Endothelial cell of umbilical vein (primary cell): ENCODE data around the gene KRTAP4-6. TPM values are rescaled to one million over a fixed set of nuclear protein-coding genes. Genes with fewer than 3 reads are reported as not detected.
"Not testable (repeated sequence)": the region's sequence is repeated elsewhere in the genome, so short reads cannot be mapped to it uniquely, and the experiment has no call there.

Source experiments
- BruUV-seq: library from RNA; stranded (reverse); fragments of 400-500 nt; replicated peaks from 2 replicates; lab custom pipeline; 2021; lab: Mats Ljungman, UMichigan
- CTCF ChIA-PET: fragments of 300-600, 350-600 bp; sonication (Branson Sonifier 250); formaldehyde crosslinking; loops from one replicate; lab custom pipeline; 2021; ENCODE audit warnings: antibody characterized with exemption, inconsistent platforms; lab: Charles Lee
- POLR2A ChIA-PET: fragments of 300-600, 350-600 bp; sonication (Branson Sonifier 250); formaldehyde crosslinking; loops from one replicate; lab custom pipeline; 2021; ENCODE audit warnings: antibody characterized with exemption, inconsistent platforms; lab: Charles Lee
- DNase-seq: peaks from one replicate; pipeline ENCODE4 v3.0.0-alpha.2; 2011; ENCODE audit warnings: low read depth, low spot score
- FAIRE-seq: peaks from 2 replicates; lab custom pipeline; 2011; peaks lifted over from hg19 to GRCh38; lab: Jason Lieb, UNC
- H2AFZ ChIP-seq: 2 replicates; pipeline ENCODE4 v1.6.0; 2012; ENCODE audit warnings: low read depth, low read length, control low read depth, inconsistent platforms
- H3K27ac ChIP-seq: 2 replicates; pipeline ENCODE4 v1.5.1; 2011; ENCODE audit warnings: low read depth, mild to moderate bottlenecking, control low read depth, low read length, moderate library complexity; ENCODE audit not compliant: insufficient read depth
- H3K27me3 ChIP-seq, 2 experiments: 2 replicates each; pipeline versions ENCODE4 v1.6.0 to v1.6.1; 2011; ENCODE audit warnings: low read length in 2 of 2, mixed read lengths in 1 of 2; ENCODE audit not compliant: control insufficient read depth in 2 of 2, insufficient read depth in 2 of 2
- H3K36me3 ChIP-seq, 2 experiments: 2 replicates in 1 of 2; 3 replicates in 1 of 2; pipeline ENCODE4 v1.5.1; 2011; ENCODE audit warnings: low read length in 2 of 2, mild to moderate bottlenecking in 1 of 2, moderate library complexity in 1 of 2; ENCODE audit not compliant: control insufficient read depth in 2 of 2, insufficient read depth in 2 of 2; ENCODE audit errors: extremely low read depth in 1 of 2
- H3K4me1 ChIP-seq: 3 replicates; pipeline ENCODE4 v1.5.1; 2011; ENCODE audit warnings: mild to moderate bottlenecking, low read length; ENCODE audit not compliant: control insufficient read depth, insufficient read depth; ENCODE audit errors: extremely low read depth
- H3K4me2 ChIP-seq: 2 replicates; pipeline ENCODE4 v1.6.1; 2011; ENCODE audit warnings: low read length, control low read depth, mixed read lengths; ENCODE audit not compliant: insufficient read depth
- H3K4me3 ChIP-seq, 3 experiments: fragments of 200-600 bp in 1 of 3; sonication (generic), shearing (Covaris generic) in 1 of 3; replicated peaks in 1 of 3; 2 replicates each; pipeline ENCODE4 v1.5.1; 2011 to 2016; ENCODE audit warnings: control low read depth in 3 of 3, low read length in 3 of 3, mild to moderate bottlenecking in 2 of 3, inconsistent platforms in 1 of 3, low read depth in 1 of 3, moderate library complexity in 1 of 3; ENCODE audit not compliant: insufficient read depth in 1 of 3
- H3K79me2 ChIP-seq: 2 replicates; pipeline ENCODE4 v1.6.0; 2012; ENCODE audit warnings: low read length, inconsistent platforms; ENCODE audit not compliant: control insufficient read depth, insufficient read depth
- H3K9ac ChIP-seq: replicated peaks from 2 replicates; pipeline ENCODE3; 2011; ENCODE audit warnings: low read length, control low read depth; ENCODE audit not compliant: insufficient read depth; ENCODE audit errors: extremely low read depth
- H3K9me1 ChIP-seq: replicated peaks from 3 replicates; pipeline ENCODE4 v1.6.0; 2011; ENCODE audit warnings: mild to moderate bottlenecking, low read length; ENCODE audit not compliant: control insufficient read depth, insufficient read depth; ENCODE audit errors: extremely low read depth
- H3K9me3 ChIP-seq: replicated peaks from 2 replicates; pipeline ENCODE4 v1.5.1; 2012; ENCODE audit warnings: low read length, inconsistent platforms; ENCODE audit not compliant: control insufficient read depth, insufficient read depth
- H4K20me1 ChIP-seq: replicated peaks from 2 replicates; pipeline ENCODE3; 2011; ENCODE audit warnings: mild to moderate bottlenecking, low read length; ENCODE audit not compliant: control insufficient read depth, insufficient read depth; ENCODE audit errors: extremely low read depth
- CTCF ChIP-seq, 2 donors: IDR thresholded peaks; 1 replicate in 1 of 2; 2 replicates in 1 of 2; pipeline ENCODE4 v1.5.1; 2011; ENCODE audit warnings: low read length in 2 of 2, mild to moderate bottlenecking in 2 of 2, moderate library complexity in 2 of 2, control low read depth in 1 of 2, inconsistent platforms in 1 of 2, low read depth in 1 of 2; ENCODE audit not compliant: insufficient read depth in 1 of 2; ENCODE audit errors: extremely low read depth in 1 of 2
- EZH2 ChIP-seq: IDR thresholded peaks from 2 replicates; pipeline ENCODE4 v1.6.1; 2012; ENCODE audit warnings: borderline replicate concordance, low read depth, mild to moderate bottlenecking, moderate library complexity, low read length, inconsistent platforms; ENCODE audit not compliant: severe bottlenecking
- FOS ChIP-seq: IDR thresholded peaks from 2 replicates; pipeline ENCODE4 v1.6.1; 2011; ENCODE audit warnings: mild to moderate bottlenecking, low read length, moderate library complexity, borderline replicate concordance; ENCODE audit not compliant: insufficient read depth
- GATA2 ChIP-seq: IDR thresholded peaks from 2 replicates; pipeline ENCODE4 v1.7.0; 2011; ENCODE audit warnings: low read depth, mild to moderate bottlenecking, moderate library complexity, mixed read lengths, low read length; ENCODE audit not compliant: insufficient read length, insufficient read depth
- JUN ChIP-seq: IDR thresholded peaks from 2 replicates; pipeline ENCODE4 v1.6.1; 2011; ENCODE audit warnings: borderline replicate concordance, low read depth; ENCODE audit not compliant: insufficient read length, insufficient read depth
- MAX ChIP-seq: IDR thresholded peaks from 2 replicates; pipeline ENCODE4 v1.6.1; 2011; ENCODE audit not compliant: insufficient read depth, insufficient read length
- MYC ChIP-seq: IDR thresholded peaks from one replicate; pipeline ENCODE4 v1.6.1; 2011; ENCODE audit warnings: mild to moderate bottlenecking, low read depth, low read length
- POLR2A ChIP-seq: IDR thresholded peaks from 2 replicates; pipeline ENCODE4 v1.6.1; 2012; ENCODE audit warnings: low read depth, mild to moderate bottlenecking, control low read depth, low read length
- POLR2AphosphoS5 ChIP-seq: IDR thresholded peaks from 2 replicates; pipeline ENCODE4 v1.6.1; 2012; ENCODE audit warnings: low read depth, mild to moderate bottlenecking, control low read depth, low read length, moderate library complexity; ENCODE audit not compliant: insufficient read depth
- dilution Hi-C: fragments of 300-500 bp; cut with MboI; formaldehyde crosslinking; loops from one replicate; pipeline ENCODE4 v1.15.0; 2019; ENCODE audit warnings: low sequenced_read_pairs; ENCODE audit not compliant: extremely low pct_ligation_motif_present
- intact Hi-C: fragments of 100-400 bp; cut with micrococcal nuclease; formaldehyde crosslinking; loops from one replicate; pipeline ENCODE4 v1.10.0; 2022
- polyA plus RNA-seq, 4 experiments: library from polyadenylated mRNA; depleted of rRNA in 3 of 4; stranded (reverse) in 3 of 4; unstranded in 1 of 4; fragments of >200 nt; gene quantifications; 2 replicates each; pipeline versions ENCODE4 v1.2.1 to v1.2.3, GENCODE V29; 2011 to 2012; ENCODE audit warnings: missing spikeins in 1 of 4
- total RNA-seq: library from RNA; stranded (reverse); gene quantifications from 2 replicates; pipeline ENCODE4 v1.2.3, GENCODE V29; 2021

Gene KRTAP4-6
- total and polyA plus RNA-seq, 2 donors (not counting 3 experiments of a cell fraction or from before 2014, with no cell fraction given), result not detected

- no TSS peak for BruUV-seq
- Histone ChIP-seq H3K27me3 (peaks cover 0 to 3% of the 10 kb centered on the region in 2 experiments), H3K36me3 (no peaks in the 10 kb centered on the region), H2AFZ (no peak overlapping the region), H3K4me1 (peaks cover 3% of the 10 kb centered on the region), H4K20me1 (no peaks in the 10 kb centered on the region), H3K9me3 (no peaks in the 10 kb centered on the region), H3K27ac (no peak overlapping the region), H3K79me2 (no peaks in the 10 kb centered on the region), H3K9me1 (no peaks in the 10 kb centered on the region), H3K4me3 (no peak overlapping the region), H3K4me2 (no peak overlapping the region), H3K9ac (no peak overlapping the region)
- POLR2A ChIA-PET, result no interaction called here
- intact Hi-C loops, result no loop called here
- CTCF ChIA-PET, result no interaction called here
- TF ChIP-seq POLR2A (no peak), JUN (no peak), CTCF (IDR thresholded peaks at IDR 0.05; ENCODE audit: extremely low read depth in 1 of 2, insufficient read depth in 1 of 2, low read depth in 1 of 2, low read length in 2 of 2) (no peak), POLR2AphosphoS5 (no peak), GATA2 (no peak), MYC (no peak), MAX (no peak), EZH2 (no peak), FOS (no peak)
- no peak for DNase-seq
- FAIRE-seq, result no peak
- dilution Hi-C loops, result no loop called here
Observed at GRCh38 chr17:41118721-41119120, 21.6 kb downstream of the KRTAP4-6 start.

GRCh38 chr17:41117846-41118386 lies 22.4 kb downstream of the KRTAP4-6 start, which contains the start of gene KRTAP4-11:
Gene KRTAP4-11, minus strand, starts transcription at chr17:41118373. Its CDS starts 58 bp downstream, at chr17:41118315.
- intact Hi-C loops, H3K27me3 ChIP-seq, H3K27ac ChIP-seq, H3K9ac ChIP-seq, FAIRE-seq, POLR2A ChIA-PET, CTCF ChIA-PET, H4K20me1 ChIP-seq, DNase-seq, H3K36me3 ChIP-seq, H3K9me1 ChIP-seq, H3K4me1 ChIP-seq, H3K79me2 ChIP-seq, BruUV-seq, H2AFZ ChIP-seq, H3K4me2 ChIP-seq, H3K4me3 ChIP-seq, dilution Hi-C loops, H3K9me3 ChIP-seq: not testable (repeated sequence)
